OCI-LY3 (cell line): Measurements from ENCODE around the gene HELQ.

Experiments
- CTCF ChIP-seq: fragments of 200-600, 300-600 bp; sonication (generic); IDR thresholded peaks from 2 replicates; pipeline ENCODE4 v1.5.1; 2014; ENCODE audit warnings: antibody characterized with exemption, low read length, low read depth
- EZH2phosphoT487 ChIP-seq: fragments of 200-600 bp; shearing (Covaris generic); IDR thresholded peaks from 2 replicates; pipeline ENCODE4 v1.6.1; 2018; ENCODE audit warnings: antibody characterized with exemption, mixed run types, low read depth

GRCh38 chr4:83449009-83449408 lies 6.6 kb downstream of the HELQ start:
- TF ChIP-seq CTCF, result no peak
- TF ChIP-seq EZH2phosphoT487, result no peak
